NB4 (cell line): ENCODE data around the gene TMEM150A.

ENCODE experiments used
- DNase-seq: peaks from one replicate; pipeline ENCODE4 v3.0.0; 2010; ENCODE audit warnings: low read depth
- H3K4me3 ChIP-seq: one replicate; pipeline ENCODE4 v1.5.1; 2011; ENCODE audit warnings: mild to moderate bottlenecking, low read depth, low read length, moderate library complexity
- MYC ChIP-seq: IDR thresholded peaks from 2 replicates; pipeline ENCODE4 v1.6.1; 2011; ENCODE audit warnings: low read depth, low read length
- POLR2A ChIP-seq: IDR thresholded peaks from 2 replicates; pipeline ENCODE4 v1.6.1; 2011; ENCODE audit warnings: mild to moderate bottlenecking; ENCODE audit not compliant: insufficient read length; ENCODE audit errors: extremely low read depth
- TF ChIP-seq, protein P1 (sequence below): IDR thresholded peaks from one replicate; pipeline ENCODE4 v1.5.1; 2012; ENCODE audit warnings: low read depth, low read length
- TF ChIP-seq, protein P2 (sequence below): IDR thresholded peaks from 2 replicates; pipeline ENCODE4 v1.6.1; 2011; ENCODE audit warnings: low read depth, low read length

Gene TMEM150A

DNA sequence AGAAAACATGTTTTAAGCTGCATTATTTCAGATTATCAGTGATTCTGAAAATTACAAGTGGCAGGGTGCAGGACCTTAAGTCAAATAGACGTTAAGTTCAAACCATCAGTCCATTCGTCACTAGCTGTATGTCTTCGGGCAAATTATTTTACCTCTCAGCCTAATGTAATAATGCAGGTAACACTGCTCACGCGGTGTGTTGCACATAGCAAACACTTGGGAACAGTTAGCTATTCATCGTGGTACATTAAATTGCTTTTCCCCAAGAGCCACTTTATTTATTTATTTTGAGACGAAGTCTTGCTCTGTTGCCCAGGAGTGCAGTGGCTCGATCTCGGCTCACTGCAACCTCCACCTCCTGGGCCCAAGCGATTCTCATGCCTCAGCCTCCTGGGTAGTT, 53.4 kb downstream of the TMEM150A start:
- DNase-seq = no peak
- no peak overlapping the region for H3K4me3 ChIP-seq
- TF ChIP-seq, protein P1, sequence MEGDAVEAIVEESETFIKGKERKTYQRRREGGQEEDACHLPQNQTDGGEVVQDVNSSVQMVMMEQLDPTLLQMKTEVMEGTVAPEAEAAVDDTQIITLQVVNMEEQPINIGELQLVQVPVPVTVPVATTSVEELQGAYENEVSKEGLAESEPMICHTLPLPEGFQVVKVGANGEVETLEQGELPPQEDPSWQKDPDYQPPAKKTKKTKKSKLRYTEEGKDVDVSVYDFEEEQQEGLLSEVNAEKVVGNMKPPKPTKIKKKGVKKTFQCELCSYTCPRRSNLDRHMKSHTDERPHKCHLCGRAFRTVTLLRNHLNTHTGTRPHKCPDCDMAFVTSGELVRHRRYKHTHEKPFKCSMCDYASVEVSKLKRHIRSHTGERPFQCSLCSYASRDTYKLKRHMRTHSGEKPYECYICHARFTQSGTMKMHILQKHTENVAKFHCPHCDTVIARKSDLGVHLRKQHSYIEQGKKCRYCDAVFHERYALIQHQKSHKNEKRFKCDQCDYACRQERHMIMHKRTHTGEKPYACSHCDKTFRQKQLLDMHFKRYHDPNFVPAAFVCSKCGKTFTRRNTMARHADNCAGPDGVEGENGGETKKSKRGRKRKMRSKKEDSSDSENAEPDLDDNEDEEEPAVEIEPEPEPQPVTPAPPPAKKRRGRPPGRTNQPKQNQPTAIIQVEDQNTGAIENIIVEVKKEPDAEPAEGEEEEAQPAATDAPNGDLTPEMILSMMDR = no peak
- TF ChIP-seq MYC (no peak), POLR2A (no peak)
- TF ChIP-seq, protein P2, sequence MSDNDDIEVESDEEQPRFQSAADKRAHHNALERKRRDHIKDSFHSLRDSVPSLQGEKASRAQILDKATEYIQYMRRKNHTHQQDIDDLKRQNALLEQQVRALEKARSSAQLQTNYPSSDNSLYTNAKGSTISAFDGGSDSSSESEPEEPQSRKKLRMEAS = no peak

DNA sequence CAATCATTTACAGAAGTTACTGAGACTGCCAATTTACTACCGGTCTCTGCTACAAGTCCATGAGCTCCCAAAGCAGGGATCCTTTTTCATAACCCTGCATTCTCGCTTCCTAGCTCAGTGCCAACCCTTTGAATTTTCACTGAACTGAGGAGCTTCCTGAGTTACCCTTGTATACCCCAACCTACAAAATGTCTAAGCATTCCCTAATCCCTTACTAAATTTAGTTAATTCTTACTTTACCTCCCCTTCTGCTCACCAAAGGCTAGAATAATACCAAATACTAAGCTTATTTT, 53.9 kb downstream of the TMEM150A start:
- no peak overlapping the region for H3K4me3 ChIP-seq
- TF ChIP-seq POLR2A (no peak), MYC (no peak)
- DNase-seq = peak; percentile 28
